GM12872 (cell line): ENCODE data around the gene TLE4.

Source experiments
- TF ChIP-seq, protein P1 (sequence below): IDR thresholded peaks from 3 replicates; pipeline ENCODE4 v1.5.1; 2011; ENCODE audit warnings: low read depth, mild to moderate bottlenecking, low read length, moderate library complexity; ENCODE audit not compliant: insufficient read depth

TLE4 gene

DNA sequence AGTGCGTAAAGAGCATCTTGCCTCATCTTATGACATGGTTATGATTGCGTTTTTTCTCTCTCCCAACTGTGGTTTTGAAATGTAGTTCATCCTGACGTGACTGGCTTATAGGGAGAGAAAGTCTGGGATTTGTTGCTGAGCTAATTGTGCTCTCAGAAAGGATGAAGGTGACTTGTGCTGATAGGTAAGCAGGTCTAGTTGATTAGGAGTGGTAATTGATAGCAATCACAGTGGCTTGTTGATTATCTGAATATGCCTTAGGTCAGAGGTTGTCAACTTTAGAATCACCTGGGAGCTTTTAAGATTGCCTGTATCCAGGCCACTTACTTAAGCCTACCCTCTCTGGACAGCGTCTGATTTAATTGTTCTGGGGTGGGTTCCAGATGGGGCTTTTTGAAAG, 117.8 kb downstream of the TLE4 start:
- TF ChIP-seq, protein P1, sequence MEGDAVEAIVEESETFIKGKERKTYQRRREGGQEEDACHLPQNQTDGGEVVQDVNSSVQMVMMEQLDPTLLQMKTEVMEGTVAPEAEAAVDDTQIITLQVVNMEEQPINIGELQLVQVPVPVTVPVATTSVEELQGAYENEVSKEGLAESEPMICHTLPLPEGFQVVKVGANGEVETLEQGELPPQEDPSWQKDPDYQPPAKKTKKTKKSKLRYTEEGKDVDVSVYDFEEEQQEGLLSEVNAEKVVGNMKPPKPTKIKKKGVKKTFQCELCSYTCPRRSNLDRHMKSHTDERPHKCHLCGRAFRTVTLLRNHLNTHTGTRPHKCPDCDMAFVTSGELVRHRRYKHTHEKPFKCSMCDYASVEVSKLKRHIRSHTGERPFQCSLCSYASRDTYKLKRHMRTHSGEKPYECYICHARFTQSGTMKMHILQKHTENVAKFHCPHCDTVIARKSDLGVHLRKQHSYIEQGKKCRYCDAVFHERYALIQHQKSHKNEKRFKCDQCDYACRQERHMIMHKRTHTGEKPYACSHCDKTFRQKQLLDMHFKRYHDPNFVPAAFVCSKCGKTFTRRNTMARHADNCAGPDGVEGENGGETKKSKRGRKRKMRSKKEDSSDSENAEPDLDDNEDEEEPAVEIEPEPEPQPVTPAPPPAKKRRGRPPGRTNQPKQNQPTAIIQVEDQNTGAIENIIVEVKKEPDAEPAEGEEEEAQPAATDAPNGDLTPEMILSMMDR, result no peak

DNA sequence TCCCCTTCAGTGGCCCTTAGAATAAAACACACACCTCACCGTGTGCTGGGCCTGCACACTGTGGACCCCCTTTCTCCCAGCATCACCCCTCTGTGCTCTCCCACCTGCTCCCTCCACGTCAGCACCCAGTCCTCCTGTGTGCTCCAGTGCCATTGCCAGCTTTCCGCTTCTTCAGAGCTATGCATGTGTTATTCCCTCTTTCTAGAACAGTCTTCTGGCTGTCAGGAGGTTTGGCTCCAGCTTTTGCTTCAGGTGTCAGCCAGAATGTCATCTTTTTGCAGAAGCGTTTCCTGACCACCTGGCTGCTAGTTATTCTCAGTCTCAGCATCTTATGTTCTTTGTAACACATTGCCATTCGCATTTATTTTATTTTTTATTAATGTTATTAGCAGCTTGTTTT, 119.7 kb downstream of the TLE4 start:
- TF ChIP-seq, protein P1, result no peak

DNA sequence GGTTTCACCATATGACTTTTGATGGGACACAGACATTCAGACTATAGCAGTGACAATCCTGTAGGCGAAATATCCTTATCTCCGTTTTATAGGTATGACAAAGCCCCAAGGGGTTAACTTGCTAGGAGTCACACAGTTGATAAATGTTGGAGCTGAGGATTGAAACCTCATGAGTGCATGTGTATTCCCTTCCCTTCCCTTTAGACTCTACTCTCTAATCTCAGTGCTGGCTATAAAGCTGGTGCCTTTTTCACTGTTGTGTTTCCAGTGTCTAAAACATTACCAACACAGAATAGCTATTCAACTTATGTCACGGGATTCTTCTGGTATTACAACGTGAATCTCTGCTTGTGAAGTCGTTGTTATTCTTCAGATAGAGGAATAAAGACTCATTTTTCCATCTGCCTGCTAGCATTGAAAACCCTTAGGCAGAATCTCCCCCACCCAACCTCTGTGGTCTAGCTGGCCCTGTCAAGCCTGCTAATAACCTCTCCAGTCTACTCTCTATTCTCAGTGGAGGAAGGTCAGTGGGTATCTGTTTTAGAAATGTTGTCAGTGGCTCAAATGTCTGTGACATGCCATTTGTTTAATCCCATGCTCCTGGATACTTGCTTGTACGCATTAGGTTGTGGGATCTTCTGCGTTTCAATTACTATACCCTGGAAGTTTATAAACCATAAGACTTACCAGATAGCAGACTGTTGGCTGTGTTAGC, 121.2 kb downstream of the TLE4 start:
- TF ChIP-seq, protein P1, result no peak

DNA sequence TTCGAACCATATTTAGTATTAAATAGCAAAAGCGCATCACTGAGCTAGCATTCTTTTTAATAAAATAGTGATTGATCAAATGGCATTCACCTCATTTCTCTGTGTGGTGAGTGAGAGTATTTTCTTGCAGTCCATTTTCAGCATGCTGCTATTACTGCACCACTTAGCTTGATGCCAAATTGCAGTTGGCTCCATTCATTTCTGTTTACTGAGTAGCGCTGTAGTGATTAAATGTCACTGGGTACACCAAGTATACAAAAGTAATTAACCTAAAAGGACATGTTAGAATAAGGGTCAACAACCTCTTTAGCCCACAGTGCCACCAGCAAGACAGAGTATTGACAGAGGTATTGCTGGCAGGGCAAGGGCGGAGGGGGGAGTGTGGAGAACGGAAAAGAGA, 122.0 kb downstream of the TLE4 start:
- TF ChIP-seq, protein P1, result no peak

DNA sequence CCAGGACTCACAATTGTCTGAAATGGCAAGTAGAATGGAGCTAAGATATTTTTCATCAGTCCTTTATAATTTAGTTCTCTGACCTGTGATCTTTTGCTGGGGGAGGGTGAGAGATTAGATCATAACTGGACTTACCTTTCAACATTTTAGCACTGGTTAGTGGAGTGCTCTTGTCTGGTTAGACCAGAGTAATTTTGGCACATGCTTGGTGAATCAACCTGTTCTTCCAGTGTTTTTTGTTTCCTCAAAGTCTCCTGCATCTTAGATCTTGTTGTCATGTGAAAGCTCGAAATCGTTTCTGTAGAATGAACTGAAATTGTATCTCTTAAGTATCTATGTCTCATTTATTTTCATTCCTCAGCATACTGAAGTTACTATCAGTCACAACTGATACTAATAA, 122.4 kb downstream of the TLE4 start:
- TF ChIP-seq, protein P1, result no peak

DNA sequence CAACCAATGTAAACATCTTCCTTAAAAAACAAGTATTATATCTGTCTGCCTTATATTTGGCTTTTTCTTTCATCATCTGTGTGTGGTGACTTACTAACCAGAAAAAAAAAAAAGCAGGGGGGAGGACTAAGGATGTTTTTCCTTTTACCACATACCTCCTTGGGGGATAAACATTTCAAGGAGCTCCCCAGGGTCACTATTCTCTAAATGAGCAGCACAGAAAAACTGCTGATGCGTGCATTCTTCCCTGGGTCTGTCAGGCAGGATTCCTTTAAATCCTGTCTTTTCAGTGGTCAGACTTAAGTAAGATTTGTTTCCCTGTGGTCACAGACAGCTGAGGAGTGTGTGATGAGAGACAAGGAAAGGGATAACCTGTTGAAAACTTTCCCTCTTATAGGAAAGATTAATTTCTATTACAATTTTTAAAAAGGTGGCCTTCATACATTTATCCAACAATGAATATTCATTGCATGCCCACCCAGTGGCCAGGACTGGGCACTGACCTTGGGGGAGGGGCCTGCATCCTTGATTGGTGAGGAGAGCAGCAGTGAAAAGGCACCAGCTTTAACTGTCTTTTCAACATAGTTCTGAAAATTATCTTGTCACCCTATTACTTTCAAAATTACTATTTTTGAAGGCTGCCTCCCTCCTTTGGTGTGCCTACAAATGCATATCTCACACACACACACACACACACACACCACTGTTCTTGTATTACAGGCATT, 123.1 kb downstream of the TLE4 start:
- TF ChIP-seq, protein P1, result no peak

DNA sequence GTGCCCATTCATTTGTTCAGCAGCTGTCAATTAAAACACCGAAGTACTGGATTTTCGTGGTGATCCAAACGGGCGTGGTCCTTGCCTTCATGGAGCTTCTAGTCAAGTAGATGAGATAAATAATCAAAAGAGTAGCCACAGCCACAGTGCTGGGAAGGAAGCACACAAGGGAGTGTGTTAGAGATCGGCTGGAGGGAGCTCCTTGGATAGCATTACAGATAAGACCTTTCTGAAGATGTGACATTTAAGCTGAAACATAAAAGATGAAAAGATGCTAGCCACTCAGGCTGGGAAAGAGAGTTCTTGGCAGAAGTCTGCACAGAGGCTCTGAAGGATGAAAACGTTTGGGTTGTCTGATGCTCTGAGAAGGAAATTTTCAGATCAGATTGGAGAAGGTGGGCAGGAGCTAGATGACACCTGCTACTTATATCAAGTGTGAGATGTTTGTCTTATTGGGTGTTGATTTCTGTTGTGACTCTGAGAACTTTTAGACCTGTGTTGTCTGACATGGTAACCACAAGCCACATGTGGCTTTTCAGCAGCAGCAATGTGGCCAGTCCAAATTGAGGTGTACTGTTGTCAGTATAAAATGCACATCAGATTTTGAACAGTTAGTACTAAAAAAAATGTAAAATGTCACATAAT, 123.9 kb downstream of the TLE4 start:
- TF ChIP-seq, protein P1, result no peak
